Gastrocnemius medialis (tissue), 4 donors: ENCODE data around the gene LAMA2. TPM values are rescaled to one million over a fixed set of nuclear protein-coding genes. Genes with fewer than 3 reads are reported as not detected.

ENCODE experiments used
- ATAC-seq, 2 donors: fragments of 150-250 bp; one replicate each; pipeline ENCODE4 v1.9.1; 2016
- DNase-seq, 2 donors: peaks; one replicate each; pipeline ENCODE4 v3.0.0-alpha.2; 2019
- H3K27ac ChIP-seq, 4 donors: fragments of 200-600 bp; sonication (generic); 1 replicate in 1 of 4; 2 replicates in 3 of 4; pipeline ENCODE4 v1.5.1; 2016 to 2018; ENCODE audit warnings: mild to moderate bottlenecking in 2 of 4, moderate library complexity in 1 of 4
- H3K27me3 ChIP-seq, 3 donors: fragments of 200-600 bp; sonication (generic) in 2 of 3; 1 replicate in 1 of 3; 2 replicates in 2 of 3; pipeline versions ENCODE4 v1.5.1 to v1.6.0; 2016 to 2019; ENCODE audit warnings: mild to moderate bottlenecking in 1 of 3, moderate library complexity in 1 of 3
- H3K36me3 ChIP-seq, 2 donors: fragments of 200-600 bp; sonication (generic) in 1 of 2; one replicate each; pipeline ENCODE4 v1.5.1; 2017 to 2018
- H3K4me1 ChIP-seq, 2 donors: fragments of 200-600 bp; sonication (generic) in 1 of 2; one replicate each; pipeline ENCODE4 v1.5.1; 2016 to 2017; ENCODE audit warnings: mild to moderate bottlenecking in 2 of 2
- H3K4me3 ChIP-seq, 4 donors: fragments of 200-600 bp; sonication (generic) in 3 of 4; 1 replicate in 1 of 4; 2 replicates in 3 of 4; pipeline ENCODE4 v1.5.1; 2016 to 2019; ENCODE audit warnings: mild to moderate bottlenecking in 2 of 4
- H3K9me3 ChIP-seq, 3 donors: fragments of 200-600 bp; sonication (generic) in 2 of 3; 1 replicate in 1 of 3; 2 replicates in 2 of 3; pipeline ENCODE4 v1.5.1; 2016 to 2019
- POLR2A ChIP-seq, 2 donors: fragments of 450-650 bp; IDR thresholded peaks; one replicate each; pipeline ENCODE4 v1.6.1; 2017; ENCODE audit warnings: antibody characterized with exemption in 2 of 2, mild to moderate bottlenecking in 2 of 2, moderate library complexity in 2 of 2
- in situ Hi-C, 4 donors: fragments of 200-750 bp; cut with MboI; loops; one replicate each; pipeline versions ENCODE4 v1.15.0 to v1.8.0; 2017; ENCODE audit warnings: low sequenced_read_pairs in 4 of 4
- intact Hi-C: fragments of 100-400 bp; cut with DNase I; formaldehyde crosslinking; loops from one replicate; pipeline ENCODE4 v1.15.1; 2023; ENCODE audit warnings: low total_unique reads
- total RNA-seq, 4 donors: library from RNA; depleted of rRNA; stranded (reverse); fragments of >200 nt; gene quantifications; one replicate each; pipeline versions ENCODE4 v1.1.0 to v1.2.3, GENCODE V29; 2016
- TF ChIP-seq, protein P1 (sequence below), 5 experiments: fragments of 450-650 bp in 3 of 5; fragments of 200-600 bp in 2 of 5; sonication (generic) in 2 of 5; IDR thresholded peaks in 4 of 5; conservative IDR thresholded peaks in 1 of 5; 1 replicate in 4 of 5; 2 replicates in 1 of 5; pipeline ENCODE4 v1.5.1; 2016 to 2019; ENCODE audit warnings: antibody characterized with exemption in 5 of 5, mild to moderate bottlenecking in 3 of 5, moderate library complexity in 3 of 5

LAMA2 gene
- total RNA-seq, 4 donors from 2014 or later = 52.9 to 113 (median 71.3) TPM

DNA sequence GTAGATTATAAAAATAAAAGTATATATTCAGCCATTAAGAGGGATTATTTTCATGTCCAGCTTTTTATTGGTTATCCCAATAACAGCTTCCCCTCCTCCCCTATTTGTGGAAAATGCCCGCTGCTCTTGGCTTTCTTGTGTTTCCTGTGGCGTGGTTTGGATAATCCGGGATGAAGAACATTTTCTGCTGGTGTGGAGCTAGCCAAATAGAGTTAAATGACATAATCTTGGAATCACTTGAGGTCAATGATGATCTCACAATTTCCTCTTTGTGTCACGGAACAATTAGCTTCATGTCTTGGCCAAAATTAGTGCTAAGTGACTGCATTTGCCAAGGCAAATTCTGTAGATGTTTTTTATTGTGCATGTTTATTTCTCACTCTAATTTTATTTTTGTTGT lies 394.0 kb downstream of the LAMA2 start:
- DNase-seq = no peak
- H3K4me1 ChIP-seq = peaks cover 12 to 14% of the 10 kb centered on the region in 2 donors
- no peak for ATAC-seq
- H3K4me3 ChIP-seq = no peak overlapping the region
- H3K27ac ChIP-seq = no peak overlapping the region
- in situ Hi-C loops = no loop called here
- no peaks in the 10 kb centered on the region for H3K9me3 ChIP-seq
- no peaks in the 10 kb centered on the region for H3K27me3 ChIP-seq
- TF ChIP-seq, protein P1, sequence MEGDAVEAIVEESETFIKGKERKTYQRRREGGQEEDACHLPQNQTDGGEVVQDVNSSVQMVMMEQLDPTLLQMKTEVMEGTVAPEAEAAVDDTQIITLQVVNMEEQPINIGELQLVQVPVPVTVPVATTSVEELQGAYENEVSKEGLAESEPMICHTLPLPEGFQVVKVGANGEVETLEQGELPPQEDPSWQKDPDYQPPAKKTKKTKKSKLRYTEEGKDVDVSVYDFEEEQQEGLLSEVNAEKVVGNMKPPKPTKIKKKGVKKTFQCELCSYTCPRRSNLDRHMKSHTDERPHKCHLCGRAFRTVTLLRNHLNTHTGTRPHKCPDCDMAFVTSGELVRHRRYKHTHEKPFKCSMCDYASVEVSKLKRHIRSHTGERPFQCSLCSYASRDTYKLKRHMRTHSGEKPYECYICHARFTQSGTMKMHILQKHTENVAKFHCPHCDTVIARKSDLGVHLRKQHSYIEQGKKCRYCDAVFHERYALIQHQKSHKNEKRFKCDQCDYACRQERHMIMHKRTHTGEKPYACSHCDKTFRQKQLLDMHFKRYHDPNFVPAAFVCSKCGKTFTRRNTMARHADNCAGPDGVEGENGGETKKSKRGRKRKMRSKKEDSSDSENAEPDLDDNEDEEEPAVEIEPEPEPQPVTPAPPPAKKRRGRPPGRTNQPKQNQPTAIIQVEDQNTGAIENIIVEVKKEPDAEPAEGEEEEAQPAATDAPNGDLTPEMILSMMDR (IDR thresholded peaks at IDR 0.05 in 4 of 5, conservative IDR thresholded peaks at IDR 0.05 in 1 of 5) = no peak
- no peak for TF ChIP-seq POLR2A (IDR thresholded peaks at IDR 0.05)
- intact Hi-C loops = no loop called here
- no peaks in the 10 kb centered on the region for H3K36me3 ChIP-seq

- Histone ChIP-seq H3K27me3 (no peaks in the 10 kb centered on the region), H3K36me3 (no peaks in the 10 kb centered on the region), H3K27ac (no peak overlapping the region), H3K4me3 (no peak overlapping the region), H3K4me1 (peaks cover 12 to 14% of the 10 kb centered on the region in 2 donors), H3K9me3 (no peaks in the 10 kb centered on the region)
- in situ Hi-C loops (no loop called here), intact Hi-C loops (no loop called here)
- DNase-seq = no peak
- no peak for ATAC-seq
- TF ChIP-seq, protein P1 (IDR thresholded peaks at IDR 0.05 in 4 of 5, conservative IDR thresholded peaks at IDR 0.05 in 1 of 5) = no peak
- TF ChIP-seq POLR2A (IDR thresholded peaks at IDR 0.05) = no peak
These were observed 396.7 kb downstream of the LAMA2 start for GRCh38 chr6:129279343-129280292.

DNA sequence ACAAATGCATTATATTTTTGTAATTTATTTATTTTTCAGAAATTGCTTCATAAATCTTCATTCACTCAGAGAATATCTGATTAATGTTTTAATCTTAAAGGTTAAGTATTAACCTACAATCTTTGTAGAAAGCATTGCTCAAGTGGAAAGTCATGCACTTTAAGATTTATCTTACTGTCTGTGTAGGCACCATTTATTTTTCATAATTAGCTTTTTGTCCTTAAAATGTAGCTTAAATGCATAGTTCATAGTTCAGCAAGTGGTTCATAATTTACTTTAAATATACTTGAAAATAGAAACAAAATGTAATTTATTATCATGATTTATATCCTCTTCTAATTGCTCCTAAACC lies 397.3 kb downstream of the LAMA2 start:
- Histone ChIP-seq H3K9me3 (no peaks in the 10 kb centered on the region), H3K36me3 (no peaks in the 10 kb centered on the region), H3K27me3 (no peaks in the 10 kb centered on the region), H3K4me3 (no peak overlapping the region), H3K27ac (no peak overlapping the region), H3K4me1 (peaks cover 12 to 14% of the 10 kb centered on the region in 2 donors)
- ATAC-seq = no peak
- intact Hi-C loops = no loop called here
- no peak for TF ChIP-seq POLR2A (IDR thresholded peaks at IDR 0.05)
- TF ChIP-seq, protein P1 (IDR thresholded peaks at IDR 0.05 in 4 of 5, conservative IDR thresholded peaks at IDR 0.05 in 1 of 5) = no peak
- in situ Hi-C loops = no loop called here
- no peak for DNase-seq

- H3K27me3 ChIP-seq = no peaks in the 10 kb centered on the region
- TF ChIP-seq, protein P1 (IDR thresholded peaks at IDR 0.05 in 4 of 5, conservative IDR thresholded peaks at IDR 0.05 in 1 of 5) = no peak
- TF ChIP-seq POLR2A (IDR thresholded peaks at IDR 0.05) = no peak
- ATAC-seq (no peak), DNase-seq (no peak)
- H3K4me3 ChIP-seq = no peak overlapping the region
- H3K36me3 ChIP-seq = no peaks in the 10 kb centered on the region
- intact Hi-C loops (no loop called here), in situ Hi-C loops (no loop called here)
- H3K9me3 ChIP-seq = no peaks in the 10 kb centered on the region
- H3K4me1 ChIP-seq = peaks cover 12 to 14% of the 10 kb centered on the region in 2 donors
- no peak overlapping the region for H3K27ac ChIP-seq
These were observed 397.8 kb downstream of the LAMA2 start for GRCh38 chr6:129280749-129281148.
